GM21825 (cell line): ENCODE results near the gene NME9.

Source experiments
- ATAC-seq: cut with Tn5 transposase; IDR thresholded peaks from one replicate; pipeline ENCODE4 v1.9.1; 2021; ENCODE audit warnings: mild to moderate bottlenecking, moderate library complexity; ENCODE audit not compliant: unreplicated experiment

NME9 gene

DNA sequence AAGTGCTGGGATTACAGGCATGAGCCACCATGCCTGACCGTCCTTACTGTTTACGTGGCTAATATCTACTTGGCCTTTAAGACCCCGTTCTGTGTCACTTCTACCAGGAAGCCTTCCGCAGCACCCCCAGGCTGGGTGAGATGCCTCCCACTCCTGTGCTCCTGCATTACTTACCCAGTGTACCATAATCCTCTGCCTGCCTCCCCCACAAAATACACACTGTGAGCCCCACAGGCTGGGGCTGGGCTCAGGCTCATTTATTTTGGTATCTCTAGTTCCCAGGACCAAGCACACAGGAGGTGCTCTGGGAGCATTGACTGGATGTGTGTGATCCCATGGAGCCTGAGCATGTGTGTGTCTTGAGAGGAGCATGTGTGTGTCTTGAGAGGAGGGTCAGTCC, 33.7 kb upstream of the NME9 start:
- ATAC-seq = no peak

DNA sequence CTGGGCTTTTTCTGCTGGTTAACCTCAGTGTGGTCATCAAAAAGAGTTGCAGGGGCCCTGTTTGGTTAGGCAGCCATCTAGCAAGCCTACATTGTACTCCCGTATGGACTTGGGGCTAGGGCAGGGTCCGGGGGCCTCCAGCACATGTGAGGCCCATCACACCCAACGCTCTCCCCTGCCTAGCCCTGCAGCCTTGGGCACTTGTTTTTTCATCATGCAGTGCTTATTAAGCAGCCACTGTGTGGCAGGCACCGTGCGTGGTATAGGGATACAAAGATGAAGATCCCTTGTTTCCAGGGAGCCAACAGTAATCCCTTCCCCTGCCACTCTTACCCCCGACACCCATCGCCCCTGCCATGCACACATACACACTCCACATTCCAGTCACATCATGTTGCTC, 32.9 kb upstream of the NME9 start:
- no peak for ATAC-seq

DNA sequence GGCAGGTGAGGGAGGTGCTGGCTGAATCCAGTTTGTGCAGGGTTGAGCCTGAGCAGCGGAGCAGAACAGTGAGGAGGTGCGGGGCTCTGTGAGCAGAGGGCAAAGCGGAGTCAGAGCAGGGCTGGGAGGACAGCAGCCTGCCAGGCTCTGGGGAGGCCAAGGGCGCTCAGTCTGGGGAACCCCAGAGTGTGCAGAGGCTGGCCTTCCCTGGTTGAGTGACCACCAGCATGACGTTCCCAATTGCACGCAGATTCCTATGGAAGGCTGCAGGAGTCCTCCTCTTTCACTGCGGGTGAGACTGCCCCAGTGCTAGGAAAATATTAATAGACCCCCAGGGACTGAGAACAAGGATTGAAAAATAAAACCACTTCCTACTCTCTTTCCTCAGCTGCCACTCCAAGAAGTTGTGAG, 31.9 kb upstream of the NME9 start:
- no peak for ATAC-seq

DNA sequence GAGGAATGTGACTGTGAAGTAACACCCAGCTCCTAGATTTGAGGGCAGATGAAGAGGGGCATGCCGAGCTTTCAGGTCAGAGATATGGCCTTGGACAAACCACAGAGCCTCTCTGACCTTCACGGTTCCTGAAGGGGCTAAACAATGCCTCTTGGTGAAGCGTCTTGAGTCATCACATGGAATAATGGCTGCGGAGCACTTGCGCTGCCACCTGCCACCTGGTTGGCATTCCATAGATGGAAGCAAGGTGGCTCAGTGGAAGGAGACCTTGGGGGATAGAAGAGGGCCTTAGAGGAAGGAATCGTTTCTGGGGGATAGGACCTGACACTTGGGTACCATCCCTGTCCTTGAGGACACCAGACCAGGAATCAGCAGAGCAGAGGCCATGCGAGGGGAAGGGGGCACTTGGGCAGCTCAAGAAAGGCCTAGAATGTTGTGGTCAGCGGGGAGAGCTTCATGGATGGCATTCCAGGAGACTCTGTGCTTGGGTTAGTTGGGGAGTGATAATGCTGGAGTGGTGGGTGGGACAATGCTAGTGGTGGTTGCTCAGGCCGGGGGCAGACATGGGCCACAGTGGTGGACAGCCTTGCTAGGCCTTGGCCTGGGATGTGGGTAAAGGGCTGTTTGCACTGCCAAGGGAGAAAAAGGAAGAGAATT, 31.3 kb upstream of the NME9 start:
- ATAC-seq = no peak

DNA sequence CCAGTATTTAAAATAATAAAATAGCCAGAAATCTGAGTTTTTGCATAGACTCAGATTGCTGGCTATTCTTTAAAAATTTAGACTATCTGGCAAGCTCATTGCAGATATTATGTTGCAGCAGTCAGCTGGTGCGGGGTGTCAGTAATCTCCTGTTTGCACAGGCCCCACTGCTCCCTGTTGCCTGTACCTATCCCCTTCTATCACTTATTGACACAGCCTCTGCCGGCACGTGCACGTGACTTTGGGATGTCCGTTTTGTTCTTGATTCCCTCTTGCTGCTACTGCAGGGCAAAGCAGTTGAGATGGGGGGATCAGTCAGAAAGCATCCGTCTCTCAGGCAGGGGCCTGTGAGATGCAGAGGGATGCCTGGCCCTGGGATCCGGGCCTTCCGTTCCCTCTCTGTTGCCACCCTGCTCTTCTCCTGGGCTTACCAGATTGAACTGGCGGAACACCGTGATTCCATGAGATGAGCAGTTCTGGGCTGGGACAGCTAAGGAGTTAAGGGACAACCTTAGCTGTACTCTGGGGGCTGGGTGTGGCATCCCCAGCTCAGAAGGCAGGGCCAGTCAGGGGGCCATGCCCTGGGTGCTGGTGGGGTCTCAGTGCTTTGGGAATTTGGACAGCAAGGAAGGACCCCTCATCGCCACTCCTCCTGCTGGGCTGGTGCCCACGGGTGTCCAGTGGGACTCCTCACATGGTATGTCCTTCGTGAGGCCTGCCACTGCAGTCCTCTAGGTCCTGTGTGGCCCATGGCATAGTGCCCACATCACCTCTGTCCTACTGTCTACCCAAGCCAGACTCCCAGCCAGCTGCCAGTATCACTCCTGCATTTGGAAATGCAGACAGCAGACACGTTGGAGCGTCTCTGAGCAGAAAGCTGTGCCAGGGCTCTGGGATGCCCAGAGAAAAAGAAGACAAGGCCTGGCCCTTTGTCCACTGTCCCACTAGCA, 30.5 kb upstream of the NME9 start:
- ATAC-seq = no peak

DNA sequence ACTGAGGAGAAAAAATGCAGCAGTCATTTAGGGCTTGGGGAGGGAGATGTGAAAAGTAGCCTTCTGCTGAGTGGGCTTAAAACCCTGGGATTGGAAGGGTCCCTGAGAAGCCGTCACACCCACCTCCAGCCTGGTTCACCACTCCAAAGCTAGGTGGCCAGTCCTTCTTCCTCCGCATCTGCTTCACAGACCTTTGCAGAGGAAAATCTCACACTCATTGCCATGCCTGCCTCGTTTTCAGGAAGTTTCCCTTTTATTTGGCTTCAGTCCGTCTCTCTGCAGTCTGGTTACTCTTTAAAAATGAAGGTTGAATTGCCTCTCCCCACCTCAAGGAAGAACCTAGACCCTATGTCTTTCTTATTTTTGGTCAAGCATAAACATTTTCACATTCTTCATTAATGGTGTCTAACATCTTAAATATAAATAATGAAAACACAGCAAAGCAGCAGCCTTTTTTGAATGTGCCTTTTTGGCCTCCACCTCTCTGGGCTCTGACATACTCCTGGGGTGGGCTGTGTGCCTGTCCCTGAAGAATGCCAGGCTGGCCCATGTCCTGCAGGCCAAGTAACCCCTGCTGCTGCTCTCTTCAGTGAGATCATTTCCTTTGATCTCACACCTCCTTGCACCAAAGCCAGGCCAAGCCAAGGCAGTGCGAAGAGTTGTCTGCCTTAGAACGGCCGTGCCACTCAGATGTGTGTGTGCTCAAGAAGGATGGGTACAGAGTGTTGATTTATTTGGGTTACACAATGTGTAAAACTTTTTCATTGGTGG, 29.7 kb upstream of the NME9 start:
- no peak for ATAC-seq

DNA sequence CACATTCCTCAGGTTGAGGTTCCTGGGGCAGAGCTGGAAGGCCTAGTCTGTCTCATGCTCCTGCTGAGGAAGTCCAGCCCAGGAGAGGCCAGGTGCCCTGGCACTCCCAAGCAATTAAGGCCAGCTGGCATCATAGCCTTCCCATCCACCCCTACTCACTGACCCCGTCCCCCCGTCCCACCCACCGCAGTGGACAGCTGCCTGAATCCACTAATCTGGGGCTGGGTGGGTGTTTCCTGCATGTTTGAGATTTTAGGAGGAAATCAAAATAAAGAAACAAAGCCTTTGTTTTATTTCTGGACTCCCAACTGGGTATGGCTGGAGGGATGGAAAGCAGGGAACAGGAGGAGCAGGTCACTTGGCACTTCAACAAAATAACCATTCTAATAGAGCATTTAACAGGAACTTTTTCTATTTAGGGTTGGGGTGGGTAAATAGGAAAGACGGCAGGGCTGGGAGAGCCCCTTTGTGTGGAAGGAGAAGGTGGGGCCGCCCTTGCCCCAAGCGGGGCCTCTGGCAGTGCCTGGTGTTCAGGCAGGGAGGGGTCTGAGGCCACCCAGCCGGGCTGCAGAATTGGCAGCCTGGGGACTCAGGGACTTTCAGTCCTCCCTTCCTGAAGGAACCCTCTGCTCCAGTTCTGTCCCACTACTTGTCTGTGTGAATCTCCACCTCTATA, 27.2 kb upstream of the NME9 start:
- ATAC-seq = no peak

DNA sequence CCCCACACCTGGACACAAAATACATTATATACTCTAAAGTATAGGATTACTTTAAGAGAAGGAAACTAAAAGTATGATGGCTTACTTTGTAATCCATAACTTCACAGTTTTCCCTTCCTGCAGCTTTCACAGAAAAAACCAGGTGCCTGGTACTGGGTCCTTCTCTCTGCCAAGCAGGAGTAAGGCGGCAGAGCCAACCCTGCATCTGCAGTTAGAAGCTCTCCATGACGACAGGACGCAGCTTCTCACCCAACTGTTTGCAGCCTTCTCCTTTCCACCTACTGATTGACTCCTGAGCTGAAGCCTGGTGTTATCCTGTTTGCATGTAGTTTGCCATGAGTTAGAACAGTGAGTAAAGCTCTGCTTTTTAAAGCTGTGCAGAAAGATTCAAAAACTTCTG, 25.4 kb upstream of the NME9 start:
- ATAC-seq = no peak

DNA sequence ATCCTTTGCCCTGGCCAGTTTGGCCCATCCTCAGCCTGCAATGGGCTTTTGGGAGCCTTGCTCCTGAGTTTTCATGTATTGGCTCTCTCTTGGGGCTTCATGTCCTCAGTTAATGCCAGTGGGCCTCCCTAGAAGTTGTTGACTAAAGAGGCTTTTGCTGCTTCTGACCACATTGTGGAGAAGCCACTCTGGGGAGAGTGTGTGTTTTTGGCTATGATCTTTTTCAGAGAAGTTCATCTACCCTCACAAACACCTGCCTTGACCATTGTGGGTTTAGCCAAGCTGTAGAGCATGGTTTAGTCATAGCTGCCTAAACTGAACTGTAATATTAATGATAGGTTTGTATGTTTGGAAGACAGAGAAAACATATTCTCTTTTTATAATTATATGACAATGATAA, 24.7 kb upstream of the NME9 start:
- no peak for ATAC-seq

DNA sequence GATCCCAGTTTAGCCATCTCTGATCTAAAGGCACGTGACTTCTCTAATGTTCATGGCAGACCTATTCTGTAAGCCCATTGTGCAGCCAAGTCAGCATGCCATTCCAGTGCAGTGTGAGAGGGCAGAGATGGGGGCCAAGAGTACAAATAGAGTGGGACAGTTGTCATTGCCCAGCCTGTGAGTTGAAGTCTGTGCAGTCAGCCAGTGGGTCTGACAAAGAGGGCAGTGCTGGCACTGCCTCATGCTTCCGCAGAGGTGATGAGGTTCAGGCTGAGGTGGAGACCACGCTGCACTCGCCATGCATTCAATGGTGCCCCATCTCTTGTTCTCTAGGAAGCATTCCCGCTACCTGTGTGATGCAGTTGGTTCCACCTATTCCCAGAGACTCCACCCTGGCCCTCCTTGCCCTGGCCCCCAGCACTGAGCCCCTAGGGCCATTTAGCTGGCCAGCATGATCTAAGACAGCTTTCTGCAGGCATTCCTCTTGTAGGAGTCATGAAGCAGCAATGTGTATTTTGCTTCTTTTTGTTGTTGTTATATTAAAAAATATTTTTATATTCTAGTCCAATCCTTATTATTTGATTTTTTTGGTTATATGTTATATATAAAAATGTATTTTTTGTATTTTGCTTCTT, 22.4 kb upstream of the NME9 start:
- ATAC-seq = no peak

DNA sequence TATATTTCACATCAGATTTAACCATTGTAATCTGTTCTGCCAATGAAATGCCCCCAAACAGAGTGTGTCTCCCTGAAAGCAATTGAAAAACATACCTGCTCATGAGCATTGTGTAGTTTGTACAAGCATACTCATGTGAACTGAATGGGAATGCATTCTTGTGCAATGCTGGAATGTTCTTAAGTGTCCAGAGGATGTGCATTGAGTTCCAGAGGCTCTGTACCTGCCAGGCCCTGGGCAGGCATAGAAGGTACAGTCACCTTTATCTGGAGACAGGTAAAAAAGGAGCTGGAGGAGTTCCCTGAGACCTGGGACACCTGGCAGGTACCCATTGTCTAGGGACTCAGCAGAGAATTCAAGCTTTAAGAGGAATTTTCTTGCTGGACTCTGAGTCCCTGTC, 21.5 kb upstream of the NME9 start:
- no peak for ATAC-seq

DNA sequence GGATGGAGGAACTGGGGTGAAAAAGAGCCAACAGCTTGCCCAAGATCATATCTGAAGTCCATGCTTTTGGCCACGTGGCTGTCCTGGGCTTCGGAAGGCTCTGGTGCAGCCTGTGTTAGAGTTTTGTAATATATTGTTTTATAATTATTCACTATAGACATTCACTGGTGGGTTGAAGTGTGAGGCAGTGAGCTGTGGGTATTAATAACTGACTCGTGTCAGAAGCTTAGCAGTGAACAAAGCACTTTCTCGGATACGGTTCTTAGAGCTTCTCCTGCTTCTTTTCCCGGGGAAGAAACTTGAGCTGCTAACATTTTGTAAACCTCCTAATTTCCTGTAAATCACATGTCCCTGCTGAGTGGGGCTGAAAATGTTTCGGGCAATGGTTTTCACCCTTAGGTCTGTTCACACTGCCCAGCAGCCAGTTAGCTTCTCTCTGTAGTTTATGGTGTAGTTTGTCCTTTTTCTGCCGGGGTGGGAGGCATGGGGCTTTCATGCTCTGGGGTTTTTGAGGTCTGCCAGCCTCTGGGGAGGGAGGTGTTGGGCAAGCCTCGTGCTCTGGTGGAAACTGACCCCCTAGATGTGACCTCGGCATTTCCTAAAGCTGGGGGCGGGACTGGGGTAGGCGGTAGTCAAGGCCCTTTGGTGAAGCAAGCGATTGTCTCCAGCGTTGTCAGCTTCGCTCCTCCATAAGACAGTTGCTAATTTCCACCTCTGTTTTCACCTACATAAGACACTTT, 20.4 kb upstream of the NME9 start:
- ATAC-seq = no peak

DNA sequence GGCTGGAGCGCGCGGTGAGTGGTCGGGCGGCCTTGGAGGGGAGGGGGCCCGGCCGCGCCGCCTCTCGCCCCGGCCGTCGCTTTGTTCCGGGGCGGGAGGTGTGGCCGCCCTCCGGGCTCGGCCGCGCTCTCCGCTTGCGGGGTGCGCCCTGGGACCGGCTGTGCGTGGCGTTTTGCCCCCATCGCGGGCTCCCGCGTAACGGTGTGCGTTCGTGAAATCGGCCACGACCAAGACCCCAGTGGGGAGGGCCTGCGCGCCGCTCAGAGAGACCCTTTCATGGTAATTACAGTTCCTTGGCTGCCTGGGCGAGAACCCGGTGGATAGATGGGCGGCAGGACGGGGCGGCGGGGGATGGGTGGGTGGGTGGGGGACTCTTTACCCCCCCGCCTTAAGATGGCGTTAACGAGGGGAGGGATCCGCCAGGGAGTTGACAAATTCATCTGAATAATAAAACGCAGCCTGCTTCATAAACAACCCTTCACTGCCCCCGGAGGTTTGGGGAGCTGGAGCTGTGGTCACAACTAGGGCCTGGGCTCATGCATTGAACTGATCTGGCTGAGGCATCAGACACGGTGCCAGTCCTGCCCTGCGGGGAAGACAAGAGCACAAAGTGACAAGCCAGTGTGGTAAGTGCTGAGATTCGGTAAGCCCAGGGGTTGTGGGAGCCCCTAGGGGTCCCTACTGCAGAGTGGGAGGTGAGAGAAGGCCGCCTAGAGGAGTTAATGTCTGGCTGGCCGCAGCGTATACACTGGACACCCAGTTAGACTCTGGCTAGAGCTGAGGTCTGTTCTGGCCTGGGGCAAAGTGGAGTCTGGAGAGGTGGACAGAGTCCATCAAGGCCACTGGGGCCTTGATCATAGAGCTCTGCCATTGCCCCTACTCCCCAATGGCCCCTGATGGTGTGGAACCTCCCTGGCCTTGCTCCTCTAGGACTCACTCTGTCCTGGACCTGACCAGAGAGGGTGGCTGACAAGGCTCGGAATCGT, 19.4 kb upstream of the NME9 start:
- ATAC-seq = no peak

DNA sequence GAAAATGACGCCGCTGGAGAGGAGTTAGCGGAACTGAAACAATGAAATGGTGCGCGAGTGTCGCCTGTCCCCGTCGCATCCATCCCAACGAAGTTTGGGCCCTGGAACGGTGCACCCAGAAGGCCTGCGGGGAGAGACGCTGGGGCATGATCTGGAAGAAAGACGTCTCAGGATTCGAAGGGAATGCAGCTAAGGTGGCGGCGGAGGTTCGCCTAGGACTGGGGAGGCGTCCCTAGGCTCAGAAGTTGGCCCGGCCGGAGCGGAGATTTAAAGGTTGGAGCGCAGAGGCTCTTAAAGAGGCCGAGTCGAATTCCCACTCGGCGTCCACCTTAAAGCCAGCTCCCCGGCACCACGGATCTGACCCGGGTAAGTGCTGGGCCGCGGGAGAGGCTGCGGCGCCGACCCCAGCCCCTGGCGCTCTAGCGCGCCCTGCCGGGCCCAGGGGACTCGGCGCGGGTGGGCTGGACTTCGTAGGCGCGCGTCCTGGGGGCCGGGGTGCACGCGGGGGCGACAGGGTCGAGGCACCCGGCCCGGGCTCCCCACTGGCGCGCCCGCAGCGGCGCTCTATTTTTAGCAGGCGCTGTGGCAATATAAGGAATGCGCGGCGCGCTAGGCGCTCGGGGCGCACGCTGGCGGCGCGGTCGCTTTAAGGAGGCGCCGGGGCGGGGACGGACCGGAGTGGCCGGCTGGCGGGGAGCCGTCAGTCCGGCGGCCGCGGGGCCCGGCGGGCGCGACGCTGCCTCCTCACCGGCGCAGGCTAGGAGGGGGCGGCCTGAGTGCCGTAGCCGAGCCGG, 18.5 kb upstream of the NME9 start, which contains the start of gene MRAS:
TSS of gene MRAS (plus strand) at position 620 of the 794 bp plus-strand sequence. CDS start 24,305 bp downstream, outside the sequence.
- no peak for ATAC-seq

DNA sequence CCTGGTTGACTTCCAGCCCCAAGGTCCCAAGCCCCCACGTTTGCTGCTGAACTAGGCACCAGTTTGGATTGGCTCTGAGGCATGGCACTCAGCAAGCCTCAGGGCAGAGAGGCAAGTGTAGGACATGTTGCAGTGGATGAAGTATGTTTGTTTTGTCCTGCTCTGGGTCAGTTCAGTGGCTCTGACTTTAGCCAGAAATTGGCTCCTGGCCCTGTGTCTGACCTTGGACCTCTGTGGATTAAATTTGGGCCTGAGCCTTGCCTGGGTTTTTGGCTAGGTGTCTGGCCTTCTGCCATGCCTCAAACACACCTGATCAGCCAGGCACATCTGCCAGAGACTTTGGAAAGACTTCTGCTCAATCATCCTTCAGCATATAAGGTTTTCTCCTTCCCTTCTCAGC, 15.1 kb upstream of the NME9 start:
- no peak for ATAC-seq

DNA sequence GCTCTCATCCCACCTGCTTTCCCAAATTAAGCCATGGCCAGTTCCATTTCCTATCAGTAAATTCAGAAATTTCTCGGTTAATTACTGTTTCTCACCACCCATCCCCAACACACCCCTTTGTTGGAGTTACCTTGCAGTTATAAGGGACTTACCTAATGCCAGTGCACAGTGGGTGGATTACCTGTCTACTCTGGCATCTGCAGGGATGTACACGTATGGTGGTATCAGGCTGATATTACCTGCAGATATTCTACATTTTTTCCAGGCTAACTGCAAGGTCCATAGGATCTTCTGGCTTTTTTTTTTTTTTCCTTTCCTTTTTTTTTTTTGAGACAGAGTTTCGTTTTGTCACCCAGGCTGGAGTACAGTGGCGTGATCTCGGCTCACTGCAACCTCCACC, 10.9 kb upstream of the NME9 start:
- no peak for ATAC-seq

DNA sequence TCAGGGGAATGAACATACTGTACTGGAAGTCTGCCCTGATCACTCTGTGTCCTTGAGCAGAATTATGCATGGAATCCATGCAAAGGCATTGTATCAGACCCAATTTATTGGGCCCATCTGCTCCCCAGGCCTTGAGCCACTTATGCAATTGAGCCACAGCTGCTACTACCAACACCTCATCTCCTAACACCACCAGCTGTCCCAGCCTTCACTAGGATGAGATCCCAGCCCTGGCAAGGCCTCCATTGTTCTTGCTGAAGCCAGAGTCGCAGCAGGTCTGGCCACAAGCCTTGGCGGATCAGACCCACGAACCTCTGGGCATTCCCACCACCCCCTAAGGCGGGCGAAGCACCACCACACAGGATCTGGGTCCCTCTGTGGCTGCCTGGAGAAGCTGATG, 9.2 kb upstream of the NME9 start:
- ATAC-seq = no peak

DNA sequence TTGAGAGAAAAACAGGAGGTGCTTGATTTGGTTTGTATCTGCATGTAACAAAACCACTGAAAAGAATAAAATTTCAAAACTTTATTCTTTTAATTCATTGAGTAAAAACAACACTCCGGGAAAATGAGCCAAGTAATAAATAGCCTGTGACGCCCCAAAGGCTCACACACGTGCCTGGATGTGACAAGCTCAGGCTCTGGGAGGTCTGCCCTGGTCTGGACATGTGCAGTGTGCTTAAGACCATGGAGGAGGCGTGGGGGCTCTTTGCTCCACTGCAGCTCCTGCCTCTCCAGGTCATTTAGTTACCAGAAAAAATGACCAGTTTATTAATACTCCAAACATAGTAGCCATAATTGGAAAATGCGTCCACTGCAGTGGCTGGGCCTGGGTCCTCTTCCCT, 8.6 kb upstream of the NME9 start:
- ATAC-seq = no peak
